AG09309 (cell line): ENCODE data around the gene ATP2B2.

Experiments used
- DNase-seq: peaks from one replicate; pipeline ENCODE4 v3.0.0-alpha.2; 2010; ENCODE audit warnings: low read depth
- H3K4me3 ChIP-seq: 2 replicates; pipeline ENCODE4 v1.5.1; 2011; ENCODE audit warnings: mild to moderate bottlenecking, low read depth, low read length, moderate library complexity; ENCODE audit not compliant: control insufficient read depth
- TF ChIP-seq, protein P1 (sequence below): IDR thresholded peaks from 2 replicates; pipeline ENCODE4 v1.5.1; 2011; ENCODE audit warnings: mild to moderate bottlenecking, low read depth, low read length, inconsistent platforms; ENCODE audit not compliant: insufficient read depth, control insufficient read depth; ENCODE audit errors: missing control alignments

The ATP2B2 gene

DNA sequence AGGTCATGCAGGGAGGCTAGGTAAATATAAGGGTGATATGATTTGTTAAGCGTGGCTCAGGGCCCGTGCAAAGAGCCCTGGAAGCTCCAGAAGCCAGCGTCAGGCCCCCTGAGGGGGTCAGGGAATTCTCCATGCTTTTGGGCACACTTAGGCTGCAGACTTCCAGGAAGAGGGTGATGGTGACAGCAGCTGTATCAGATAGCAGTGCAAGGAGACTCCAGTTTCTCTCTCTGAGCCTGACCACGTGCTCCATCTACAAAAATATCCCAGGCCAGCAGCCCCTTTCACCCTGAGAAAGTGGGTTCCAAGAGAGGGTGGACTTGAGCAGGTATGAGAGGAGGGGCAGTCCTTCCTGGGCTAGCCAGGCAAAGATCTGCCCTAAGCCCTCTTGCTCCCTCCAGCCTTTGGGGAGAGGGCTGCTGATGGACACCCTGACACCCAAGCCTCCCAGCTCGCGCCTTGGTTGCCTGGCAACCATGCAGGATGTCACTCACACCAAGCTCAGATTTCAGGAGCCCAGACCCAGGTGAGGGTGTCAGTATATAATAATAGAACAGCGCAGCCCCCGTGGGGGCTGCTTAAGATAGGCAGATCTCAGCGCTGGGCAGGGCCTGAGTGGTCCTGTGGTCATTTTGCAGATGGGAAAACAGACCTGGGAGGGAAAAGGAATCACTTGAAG lies 35.8 kb downstream of the ATP2B2 start:
- H3K4me3 ChIP-seq: no peak overlapping the region
- no peak for DNase-seq
- TF ChIP-seq, protein P1, sequence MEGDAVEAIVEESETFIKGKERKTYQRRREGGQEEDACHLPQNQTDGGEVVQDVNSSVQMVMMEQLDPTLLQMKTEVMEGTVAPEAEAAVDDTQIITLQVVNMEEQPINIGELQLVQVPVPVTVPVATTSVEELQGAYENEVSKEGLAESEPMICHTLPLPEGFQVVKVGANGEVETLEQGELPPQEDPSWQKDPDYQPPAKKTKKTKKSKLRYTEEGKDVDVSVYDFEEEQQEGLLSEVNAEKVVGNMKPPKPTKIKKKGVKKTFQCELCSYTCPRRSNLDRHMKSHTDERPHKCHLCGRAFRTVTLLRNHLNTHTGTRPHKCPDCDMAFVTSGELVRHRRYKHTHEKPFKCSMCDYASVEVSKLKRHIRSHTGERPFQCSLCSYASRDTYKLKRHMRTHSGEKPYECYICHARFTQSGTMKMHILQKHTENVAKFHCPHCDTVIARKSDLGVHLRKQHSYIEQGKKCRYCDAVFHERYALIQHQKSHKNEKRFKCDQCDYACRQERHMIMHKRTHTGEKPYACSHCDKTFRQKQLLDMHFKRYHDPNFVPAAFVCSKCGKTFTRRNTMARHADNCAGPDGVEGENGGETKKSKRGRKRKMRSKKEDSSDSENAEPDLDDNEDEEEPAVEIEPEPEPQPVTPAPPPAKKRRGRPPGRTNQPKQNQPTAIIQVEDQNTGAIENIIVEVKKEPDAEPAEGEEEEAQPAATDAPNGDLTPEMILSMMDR: no peak

DNA sequence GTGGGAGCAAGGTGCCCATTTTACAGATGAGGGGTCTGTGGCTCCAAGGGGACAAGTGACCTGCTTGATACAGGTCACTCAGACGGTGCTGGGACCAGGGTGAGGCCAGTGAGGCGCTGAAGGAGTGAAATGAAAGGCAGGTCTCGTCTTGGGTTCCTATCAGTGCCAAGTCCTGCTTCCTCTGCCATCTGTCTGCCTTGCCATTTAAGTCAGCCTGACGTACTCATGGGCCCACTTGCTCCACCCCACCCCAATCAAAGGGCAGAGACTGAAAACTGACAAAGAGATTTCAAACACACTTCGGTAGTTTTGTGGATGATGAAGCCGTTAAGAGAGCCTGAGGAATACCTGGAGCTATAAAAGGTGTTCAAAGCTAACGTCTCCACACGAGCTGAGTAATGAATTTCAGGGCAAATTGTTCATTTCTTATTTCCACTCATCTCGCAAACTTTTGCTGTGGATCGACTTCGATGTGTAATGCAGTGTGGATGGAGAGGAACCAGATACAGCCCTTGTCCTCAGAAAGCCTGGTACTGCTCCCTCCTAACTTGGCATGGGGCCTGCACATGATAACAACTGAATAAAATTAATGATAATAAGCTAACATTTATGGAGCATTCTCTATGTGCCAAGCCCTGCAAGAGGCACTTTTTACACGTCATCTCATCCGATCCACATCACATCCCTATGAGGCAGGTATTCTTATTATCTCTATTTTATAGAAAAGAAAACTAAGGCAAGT lies 36.6 kb downstream of the ATP2B2 start:
- TF ChIP-seq, protein P1: no peak
- no peak overlapping the region for H3K4me3 ChIP-seq
- DNase-seq: no peak

DNA sequence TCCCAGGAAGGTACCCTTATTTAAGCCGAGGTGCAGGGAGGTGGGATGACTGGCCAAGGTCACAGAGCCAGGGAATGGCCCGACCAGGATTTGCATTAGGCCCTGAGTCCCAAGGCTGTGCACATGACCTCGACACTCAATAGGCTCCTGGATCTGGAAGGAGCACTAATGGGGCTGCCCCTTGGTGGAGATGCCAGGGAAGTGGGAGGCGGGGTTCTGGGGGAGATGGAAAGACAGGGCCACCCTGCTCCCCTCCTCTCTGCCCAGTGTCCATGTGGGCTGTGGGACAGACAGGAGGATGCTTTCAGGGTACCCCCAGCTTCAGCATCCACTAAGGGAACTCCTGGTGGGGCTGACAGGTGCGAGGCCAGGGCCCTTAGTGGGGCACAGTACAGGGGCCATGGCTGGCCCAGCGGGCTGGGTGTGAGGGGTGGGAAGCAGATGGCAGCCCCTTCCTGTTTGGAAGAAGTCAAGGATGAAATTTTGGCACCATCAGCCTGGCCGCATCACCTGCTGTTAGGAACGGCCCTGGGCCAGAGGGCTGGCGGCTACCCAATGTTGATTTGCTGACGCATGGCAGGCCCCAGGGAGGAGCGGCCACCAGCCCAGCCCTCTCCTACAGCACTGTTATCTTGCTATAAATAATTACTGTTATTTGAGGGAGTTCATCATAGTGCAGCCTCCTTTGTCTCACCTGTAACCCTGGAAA lies 37.3 kb downstream of the ATP2B2 start:
- TF ChIP-seq, protein P1: no peak
- DNase-seq: no peak
- no peak overlapping the region for H3K4me3 ChIP-seq

- TF ChIP-seq, protein P1: no peak
- H3K4me3 ChIP-seq: no peak overlapping the region
- no peak for DNase-seq
Measured at GRCh38 chr3:10467204-10467603, 38.2 kb downstream of the ATP2B2 start.

DNA sequence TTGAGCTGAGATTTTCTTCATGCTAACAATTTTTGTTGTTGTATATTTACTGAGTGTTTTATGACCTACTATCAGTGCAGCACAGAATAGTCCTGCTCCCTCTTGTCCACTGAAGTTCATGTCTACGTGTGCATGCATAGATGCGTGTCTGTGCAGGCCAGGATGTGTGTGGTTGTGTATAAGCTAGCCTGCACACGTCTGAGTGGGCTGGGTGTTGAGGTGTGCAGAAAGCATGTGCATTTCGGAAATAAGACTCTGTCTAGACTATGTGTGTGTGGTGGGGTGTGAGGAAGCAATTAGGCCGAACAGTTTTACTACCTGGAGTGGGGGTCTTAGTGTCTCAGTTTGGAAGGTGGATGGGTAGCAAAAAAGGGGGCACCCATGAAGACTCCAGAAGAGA lies 39.2 kb downstream of the ATP2B2 start:
- no peak overlapping the region for H3K4me3 ChIP-seq
- TF ChIP-seq, protein P1: no peak
- no peak for DNase-seq

DNA sequence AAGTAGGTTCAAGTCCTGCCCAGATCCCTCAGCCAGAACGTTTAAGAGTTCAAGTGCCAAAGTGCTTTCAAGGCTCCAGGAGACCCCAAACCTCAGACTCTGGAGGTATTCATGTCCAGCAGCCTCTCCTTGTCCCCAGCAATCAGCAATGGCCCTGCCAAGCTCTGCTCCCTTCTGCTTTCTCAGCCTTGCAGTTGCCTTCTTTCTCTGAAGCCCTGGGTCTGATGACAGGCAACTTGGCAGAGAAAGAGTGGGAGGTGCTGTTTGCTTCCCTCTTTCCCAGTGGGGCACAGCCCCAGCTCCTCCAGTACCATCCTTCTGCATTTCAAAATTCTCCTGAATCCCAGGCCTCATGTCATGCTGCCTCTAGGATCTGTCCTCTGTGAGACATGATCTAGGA lies 40.2 kb downstream of the ATP2B2 start:
- no peak overlapping the region for H3K4me3 ChIP-seq
- DNase-seq: no peak
- TF ChIP-seq, protein P1: no peak
